OCI-LY3 (cell line): Measurements from ENCODE around the gene IQCE.

Source experiments
- H2AFZ ChIP-seq: fragments of 200-600, 300-600 bp; shearing (Covaris generic); 2 replicates; pipeline ENCODE4 v1.6.0; 2014; ENCODE audit warnings: antibody characterized with exemption, low read depth, low read length
- H3K27ac ChIP-seq: fragments of 200-600, 300-600 bp; sonication (generic); 2 replicates; pipeline ENCODE4 v1.5.1; 2014; ENCODE audit warnings: mild to moderate bottlenecking, low read length, moderate library complexity, mixed read lengths
- H3K27me3 ChIP-seq: fragments of 200-600, 300-600 bp; sonication (generic); 2 replicates; pipeline ENCODE4 v1.6.1; 2014; ENCODE audit warnings: low read depth, low read length, mixed read lengths
- H3K36me3 ChIP-seq: fragments of 200-600, 300-600 bp; sonication (generic); replicated peaks from 2 replicates; pipeline ENCODE3; 2014; ENCODE audit warnings: low read depth, low read length, mixed read lengths
- H3K4me1 ChIP-seq: fragments of 300-600, 200-600 bp; sonication (generic); 2 replicates; pipeline ENCODE4 v1.6.1; 2014; ENCODE audit warnings: low read length, mixed read lengths
- H3K4me2 ChIP-seq: fragments of 200-600, 300-600 bp; sonication (generic); 2 replicates; pipeline ENCODE4 v1.6.1; 2014; ENCODE audit warnings: low read length, mixed read lengths
- H3K4me3 ChIP-seq: fragments of 300-600, 200-600 bp; sonication (generic); 2 replicates; pipeline ENCODE4 v1.5.1; 2014; ENCODE audit warnings: antibody characterized with exemption, mild to moderate bottlenecking, low read length, moderate library complexity
- H3K79me2 ChIP-seq: fragments of 300-600, 200-600 bp; shearing (Covaris generic); 2 replicates; pipeline ENCODE4 v1.6.1; 2014; ENCODE audit warnings: mild to moderate bottlenecking, low read length, mixed read lengths
- H3K9ac ChIP-seq: fragments of 300-600, 200-600 bp; shearing (Covaris generic); 2 replicates; pipeline ENCODE4 v1.6.0; 2014; ENCODE audit warnings: mild to moderate bottlenecking, low read length, moderate library complexity
- H3K9me3 ChIP-seq: fragments of 200-600, 300-600 bp; shearing (Covaris generic); 2 replicates; pipeline ENCODE4 v1.6.1; 2014; ENCODE audit warnings: low read length, mixed read lengths; ENCODE audit not compliant: insufficient read depth
- H4K20me1 ChIP-seq: fragments of 200-600, 300-600 bp; sonication (generic); 2 replicates; pipeline ENCODE4 v1.6.1; 2016; ENCODE audit warnings: low read length, mixed read lengths; ENCODE audit not compliant: insufficient read depth
- EZH2phosphoT487 ChIP-seq: fragments of 200-600 bp; shearing (Covaris generic); IDR thresholded peaks from 2 replicates; pipeline ENCODE4 v1.6.1; 2018; ENCODE audit warnings: antibody characterized with exemption, mixed run types, low read depth
- TF ChIP-seq, protein P1 (sequence below): fragments of 200-600, 300-600 bp; sonication (generic); IDR thresholded peaks from 2 replicates; pipeline ENCODE4 v1.5.1; 2014; ENCODE audit warnings: antibody characterized with exemption, low read length, low read depth

IQCE gene

GRCh38 chr7:2647594-2648172 is 88.9 kb downstream of the IQCE start:
- no peaks in the 10 kb centered on the region for H3K36me3 ChIP-seq
- no peaks in the 10 kb centered on the region for H4K20me1 ChIP-seq
- H2AFZ ChIP-seq = no peak overlapping the region
- no peaks in the 10 kb centered on the region for H3K9me3 ChIP-seq
- H3K4me1 ChIP-seq = peaks cover 11% of the 10 kb centered on the region
- H3K79me2 ChIP-seq = no peaks in the 10 kb centered on the region
- H3K4me3 ChIP-seq = no peak overlapping the region
- no peak overlapping the region for H3K4me2 ChIP-seq
- TF ChIP-seq, protein P1, sequence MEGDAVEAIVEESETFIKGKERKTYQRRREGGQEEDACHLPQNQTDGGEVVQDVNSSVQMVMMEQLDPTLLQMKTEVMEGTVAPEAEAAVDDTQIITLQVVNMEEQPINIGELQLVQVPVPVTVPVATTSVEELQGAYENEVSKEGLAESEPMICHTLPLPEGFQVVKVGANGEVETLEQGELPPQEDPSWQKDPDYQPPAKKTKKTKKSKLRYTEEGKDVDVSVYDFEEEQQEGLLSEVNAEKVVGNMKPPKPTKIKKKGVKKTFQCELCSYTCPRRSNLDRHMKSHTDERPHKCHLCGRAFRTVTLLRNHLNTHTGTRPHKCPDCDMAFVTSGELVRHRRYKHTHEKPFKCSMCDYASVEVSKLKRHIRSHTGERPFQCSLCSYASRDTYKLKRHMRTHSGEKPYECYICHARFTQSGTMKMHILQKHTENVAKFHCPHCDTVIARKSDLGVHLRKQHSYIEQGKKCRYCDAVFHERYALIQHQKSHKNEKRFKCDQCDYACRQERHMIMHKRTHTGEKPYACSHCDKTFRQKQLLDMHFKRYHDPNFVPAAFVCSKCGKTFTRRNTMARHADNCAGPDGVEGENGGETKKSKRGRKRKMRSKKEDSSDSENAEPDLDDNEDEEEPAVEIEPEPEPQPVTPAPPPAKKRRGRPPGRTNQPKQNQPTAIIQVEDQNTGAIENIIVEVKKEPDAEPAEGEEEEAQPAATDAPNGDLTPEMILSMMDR = no peak
- TF ChIP-seq EZH2phosphoT487 = no peak
- H3K27me3 ChIP-seq = no peaks in the 10 kb centered on the region
- H3K9ac ChIP-seq = no peak overlapping the region
- no peak overlapping the region for H3K27ac ChIP-seq

- Histone ChIP-seq H2AFZ (no peak overlapping the region), H3K27ac (no peak overlapping the region), H3K4me1 (peaks cover 11% of the 10 kb centered on the region), H3K9me3 (no peaks in the 10 kb centered on the region), H3K27me3 (no peaks in the 10 kb centered on the region), H4K20me1 (no peaks in the 10 kb centered on the region), H3K79me2 (no peaks in the 10 kb centered on the region), H3K4me2 (no peak overlapping the region), H3K4me3 (no peak overlapping the region), H3K9ac (no peak overlapping the region), H3K36me3 (no peaks in the 10 kb centered on the region)
- TF ChIP-seq, protein P1 = no peak
- TF ChIP-seq EZH2phosphoT487 = no peak
Measured at GRCh38 chr7:2649139-2649838, 90.5 kb downstream of the IQCE start.

DNA sequence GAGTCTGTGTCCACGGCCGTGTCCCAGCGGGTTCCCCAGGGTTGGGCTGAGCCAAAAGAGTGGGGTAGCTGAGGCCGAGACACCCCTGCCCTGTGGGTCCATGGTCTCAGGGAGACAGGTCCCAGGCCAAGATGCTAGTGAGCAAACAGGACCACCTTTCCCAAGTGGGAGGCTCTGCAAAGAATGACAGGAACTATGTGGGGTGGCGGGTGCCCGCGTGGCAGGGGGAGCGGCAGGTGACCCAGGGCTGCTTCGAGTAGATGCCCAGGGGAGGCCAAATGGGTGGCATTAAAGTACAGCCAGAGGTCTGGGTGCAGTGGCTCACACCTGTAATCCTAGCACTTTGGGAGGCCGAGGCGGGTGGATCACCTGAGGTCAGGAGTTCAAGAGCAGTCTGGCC is 91.2 kb downstream of the IQCE start:
- no peak overlapping the region for H3K4me2 ChIP-seq
- no peak overlapping the region for H3K4me3 ChIP-seq
- no peaks in the 10 kb centered on the region for H3K9me3 ChIP-seq
- no peaks in the 10 kb centered on the region for H4K20me1 ChIP-seq
- no peak overlapping the region for H3K27ac ChIP-seq
- TF ChIP-seq, protein P1 = no peak
- TF ChIP-seq EZH2phosphoT487 = no peak
- H3K9ac ChIP-seq = no peak overlapping the region
- no peak overlapping the region for H2AFZ ChIP-seq
- no peaks in the 10 kb centered on the region for H3K79me2 ChIP-seq
- no peaks in the 10 kb centered on the region for H3K36me3 ChIP-seq
- H3K4me1 ChIP-seq = peaks cover 7% of the 10 kb centered on the region
- no peaks in the 10 kb centered on the region for H3K27me3 ChIP-seq

- peaks cover 2% of the 10 kb centered on the region for H3K4me1 ChIP-seq
- H3K4me3 ChIP-seq = no peak overlapping the region
- TF ChIP-seq EZH2phosphoT487 = no peak
- TF ChIP-seq, protein P1 = no peak
- no peaks in the 10 kb centered on the region for H3K79me2 ChIP-seq
- H2AFZ ChIP-seq = no peak overlapping the region
- H3K9ac ChIP-seq = no peak overlapping the region
- H3K27ac ChIP-seq = no peak overlapping the region
- no peaks in the 10 kb centered on the region for H3K36me3 ChIP-seq
- no peaks in the 10 kb centered on the region for H4K20me1 ChIP-seq
- no peaks in the 10 kb centered on the region for H3K27me3 ChIP-seq
- no peak overlapping the region for H3K4me2 ChIP-seq
- H3K9me3 ChIP-seq = no peaks in the 10 kb centered on the region
Measured at GRCh38 chr7:2650451-2650850, 91.7 kb downstream of the IQCE start.
